NCI-H1105 treated with DMSO at 0.1 percent for 48 hours (cell line): Measurements from ENCODE around the gene ATP13A2.

Source experiments
- DNase-seq: peaks from one replicate; lab custom pipeline; 2025; lab: John Stamatoyannopoulos, UW

The ATP13A2 gene

DNA sequence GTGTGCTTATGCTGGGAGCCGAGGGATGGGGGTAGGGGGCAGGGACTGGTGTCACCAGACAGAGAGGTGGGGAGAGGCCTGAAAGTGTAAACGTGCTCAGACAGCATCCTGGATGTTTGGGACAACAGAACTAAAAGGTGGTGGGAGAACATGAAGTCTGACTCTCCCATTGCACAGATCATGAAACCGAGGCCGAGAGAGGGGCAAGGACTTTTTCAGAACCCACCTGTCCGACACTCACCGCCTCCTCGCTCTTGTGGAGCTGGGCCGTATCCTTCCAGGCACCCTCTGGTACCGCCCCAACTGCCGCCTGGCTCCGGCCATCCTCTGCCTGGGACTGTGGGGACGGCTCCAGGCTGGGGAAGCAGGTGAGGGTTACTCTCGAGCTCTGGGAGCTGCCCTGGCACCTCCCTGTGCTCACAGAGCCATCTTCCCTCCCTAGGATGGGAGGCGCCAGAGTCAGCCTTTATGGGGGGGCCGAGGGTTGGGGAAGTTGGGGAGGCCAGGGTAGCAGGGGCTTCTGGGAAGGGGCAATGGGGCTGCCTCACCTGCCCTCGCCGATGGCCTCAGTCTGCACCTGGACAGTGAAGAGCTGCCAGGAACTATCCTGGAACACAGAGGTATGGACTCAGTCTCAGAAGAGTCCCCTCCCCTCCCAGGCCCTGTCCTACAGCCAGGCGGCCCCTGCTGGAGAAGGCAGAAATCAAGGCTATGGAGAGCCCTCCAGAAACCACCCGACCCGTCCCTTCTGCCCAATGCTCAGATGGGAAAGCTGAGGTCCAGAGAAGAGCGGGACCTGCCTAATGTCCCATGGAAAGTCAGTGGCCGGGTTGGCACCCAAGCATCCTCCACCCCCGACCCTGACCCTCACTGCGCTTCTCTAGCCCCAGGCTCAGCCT is 7.0 kb downstream of the ATP13A2 start:
- DNase-seq = no peak

DNA sequence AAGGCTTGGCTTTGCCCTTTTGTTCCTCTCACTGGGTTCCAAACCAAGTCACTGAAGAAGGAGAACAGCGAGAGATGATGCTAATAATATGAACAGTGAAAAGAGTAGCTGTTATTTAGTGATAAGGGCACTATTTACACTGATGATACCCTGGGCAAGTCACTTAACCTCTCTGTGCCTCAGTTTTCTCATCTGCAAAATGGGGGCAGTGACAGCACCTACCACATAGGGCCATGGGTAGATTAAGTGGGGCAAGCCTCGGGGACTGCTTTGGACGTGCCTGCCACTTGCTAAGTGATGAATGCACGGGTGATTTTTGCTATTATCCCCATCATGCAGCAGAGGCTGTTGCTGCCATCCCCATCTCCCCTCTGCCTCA is 9.2 kb downstream of the ATP13A2 start:
- no peak for DNase-seq

DNA sequence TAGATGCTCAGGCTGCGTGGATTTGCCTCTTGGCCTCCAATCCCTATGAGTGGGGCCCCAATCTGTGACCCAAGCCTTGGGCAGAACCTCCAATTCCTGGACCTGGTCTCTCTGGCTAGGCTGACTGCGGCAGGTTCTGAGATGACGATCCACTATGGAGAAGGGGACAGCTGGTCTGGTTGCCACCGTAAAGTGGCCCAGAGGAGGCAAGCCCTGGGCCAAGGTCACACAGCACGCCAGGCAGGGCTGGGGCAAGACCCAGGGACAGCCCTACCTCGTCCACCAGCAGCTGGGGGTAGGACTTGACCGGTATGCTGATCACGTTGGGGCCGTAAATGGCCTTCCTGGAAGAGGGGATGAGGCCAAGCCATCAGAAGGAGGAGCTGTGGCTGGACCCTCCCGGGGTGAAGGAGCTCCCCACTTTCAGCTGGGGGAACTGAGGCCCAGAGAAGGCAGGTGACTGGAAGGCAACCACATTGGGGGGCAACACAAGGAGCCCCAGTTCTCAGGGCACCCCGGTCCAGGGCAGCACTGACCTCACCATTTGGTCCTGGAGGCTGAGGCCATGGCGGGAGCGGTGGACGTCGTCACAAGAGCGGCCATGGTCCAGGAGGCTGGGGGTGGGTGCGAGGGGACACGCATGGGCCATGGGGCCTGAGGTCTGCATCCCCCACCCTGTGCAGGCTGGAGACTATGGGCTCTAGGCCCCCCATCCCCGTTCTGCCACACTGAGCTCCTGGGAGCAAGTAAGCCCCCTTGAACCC is 9.8 kb downstream of the ATP13A2 start:
- no peak for DNase-seq

DNA sequence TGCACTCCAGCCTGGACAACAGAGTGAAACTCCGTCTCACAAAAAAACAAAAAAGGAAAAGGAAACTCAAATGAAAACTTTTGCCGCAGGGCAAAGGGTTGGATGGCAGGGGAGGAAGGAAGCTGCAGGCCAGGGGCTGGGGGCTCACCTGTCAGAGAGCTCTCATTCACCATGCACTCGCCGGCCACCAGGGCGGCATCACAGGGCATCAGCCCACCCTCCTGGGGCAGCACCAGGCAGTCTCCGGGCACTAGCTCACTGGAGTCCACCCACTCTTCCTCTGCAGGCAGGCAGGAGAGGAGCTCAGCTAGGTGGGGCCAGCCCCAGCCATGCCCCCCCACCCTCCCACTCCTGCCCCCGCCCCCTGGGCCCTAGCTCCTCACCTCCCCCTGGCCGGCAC is 11.9 kb downstream of the ATP13A2 start:
- DNase-seq = no peak

DNA sequence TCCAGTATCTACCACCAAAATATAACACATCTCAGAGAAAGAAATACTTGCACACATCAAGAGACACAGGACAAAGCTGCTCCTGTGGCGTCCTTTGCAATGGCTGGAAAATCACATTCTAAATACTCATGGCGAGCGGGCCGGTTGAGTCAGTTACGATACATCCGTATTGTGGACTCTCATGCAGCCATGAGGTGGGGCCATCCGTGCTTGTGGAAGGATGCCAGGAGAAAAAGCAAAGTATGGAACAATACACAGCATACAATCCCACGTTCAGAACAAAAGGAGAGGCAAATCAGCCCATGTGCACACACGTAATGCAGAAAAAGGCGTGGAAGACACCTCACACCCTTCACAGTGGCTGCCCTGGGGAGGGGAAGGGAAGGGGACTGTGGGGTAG is 13.1 kb downstream of the ATP13A2 start:
- no peak for DNase-seq

DNA sequence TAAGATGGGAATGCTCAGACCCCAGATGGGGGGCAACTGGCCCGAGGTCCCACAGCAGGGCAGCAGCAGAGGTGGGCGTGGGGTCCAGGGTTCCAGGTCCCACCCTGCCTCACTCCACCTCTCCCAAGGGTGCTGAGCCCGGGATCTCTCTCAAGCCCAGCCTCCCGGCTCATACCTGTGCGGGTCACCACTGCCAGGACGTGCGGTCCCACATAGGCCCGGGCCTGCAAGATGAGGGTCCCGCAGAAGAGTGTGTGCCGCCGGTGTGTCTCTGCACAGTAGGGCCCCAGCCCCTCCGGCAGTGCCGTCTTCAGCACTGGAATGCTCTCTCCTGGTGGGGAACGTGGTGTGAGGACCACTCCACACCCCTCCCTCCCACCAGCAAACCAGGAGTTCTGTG is 14.9 kb downstream of the ATP13A2 start:
- no peak for DNase-seq

DNA sequence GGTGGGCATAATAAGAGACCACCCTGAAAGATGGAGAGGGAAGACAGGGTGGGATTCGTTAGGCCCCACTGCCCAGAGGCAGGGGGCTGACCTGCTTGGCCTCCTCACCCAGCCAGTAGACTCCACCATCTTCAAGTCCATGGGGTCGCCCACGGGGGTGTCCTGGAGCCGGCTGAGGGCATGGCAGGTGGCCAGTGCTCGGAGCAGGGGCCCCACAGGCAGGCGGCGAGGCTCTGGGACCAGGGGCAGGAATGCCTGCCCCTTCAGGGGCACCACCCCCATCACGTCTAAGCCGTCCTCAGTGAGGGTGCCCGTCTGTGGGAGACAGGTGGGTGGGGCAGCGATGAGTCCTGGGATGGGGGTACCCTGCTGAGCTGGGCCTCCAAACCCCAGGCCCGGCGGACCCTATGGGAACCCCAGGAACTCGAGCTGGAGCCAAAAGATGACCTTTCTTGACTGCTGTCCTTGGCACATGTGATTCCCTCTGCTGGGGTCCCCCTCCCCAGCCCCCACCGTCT is 18.1 kb downstream of the ATP13A2 start:
- DNase-seq = no peak

DNA sequence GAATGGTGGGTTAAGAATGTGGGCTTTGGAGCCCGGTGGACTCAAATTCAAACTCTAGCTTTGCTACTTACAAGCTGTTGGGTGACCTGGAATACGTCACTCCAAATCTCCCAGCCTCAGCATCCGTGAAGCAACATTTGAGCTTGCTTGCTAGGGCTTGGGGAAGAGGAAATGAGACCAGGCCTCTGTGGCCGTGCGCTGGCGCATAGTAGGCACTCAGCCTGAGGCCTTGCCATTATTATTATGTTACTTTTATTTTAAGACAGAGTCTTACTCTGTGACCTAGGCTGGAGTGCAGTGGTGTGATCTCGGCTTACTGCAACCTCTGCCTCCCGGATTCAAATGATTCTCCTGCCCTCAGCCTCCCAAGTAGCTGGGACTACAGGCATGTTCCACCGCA is 19.1 kb downstream of the ATP13A2 start:
- no peak for DNase-seq

DNA sequence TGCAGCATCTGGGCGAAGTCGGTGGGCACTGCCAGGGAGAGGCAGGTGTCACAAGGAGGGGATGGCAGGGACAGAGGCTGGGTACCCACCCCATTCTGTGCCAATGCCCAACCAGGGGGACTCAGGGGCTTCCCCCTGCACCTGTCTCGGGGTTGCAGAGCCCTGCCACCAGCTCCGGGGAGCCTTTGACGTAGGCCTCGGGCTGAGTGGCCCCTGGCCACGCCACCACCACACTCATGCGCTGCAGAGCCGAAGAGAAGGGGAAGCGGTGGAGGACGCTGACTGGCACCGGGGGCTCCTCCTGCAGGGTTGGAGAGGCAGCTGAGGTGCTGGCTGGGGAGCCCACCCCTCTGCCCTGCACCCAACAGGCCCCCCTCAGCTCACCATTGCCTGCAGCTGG is 19.6 kb downstream of the ATP13A2 start:
- no peak for DNase-seq

DNA sequence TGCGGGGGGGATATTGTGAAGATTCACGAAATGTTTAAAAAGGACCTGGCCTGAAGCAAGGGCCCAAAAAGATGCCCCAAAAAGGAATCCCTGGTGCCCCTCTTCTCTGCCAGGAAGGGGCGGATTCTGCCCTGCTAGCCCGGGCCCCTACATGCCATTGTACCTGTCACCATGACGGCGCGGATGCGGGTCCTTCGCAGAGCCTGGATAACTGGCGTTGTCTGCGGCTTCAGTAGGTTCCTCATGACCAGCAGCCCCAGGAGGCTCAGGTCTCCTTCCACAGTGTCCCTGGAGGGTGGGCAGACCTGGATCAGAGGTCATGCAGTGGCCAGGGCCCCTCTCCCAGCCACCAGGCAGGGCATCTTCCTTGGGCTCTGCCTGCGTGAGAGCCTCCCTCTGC is 20.2 kb downstream of the ATP13A2 start:
- no peak for DNase-seq

DNA sequence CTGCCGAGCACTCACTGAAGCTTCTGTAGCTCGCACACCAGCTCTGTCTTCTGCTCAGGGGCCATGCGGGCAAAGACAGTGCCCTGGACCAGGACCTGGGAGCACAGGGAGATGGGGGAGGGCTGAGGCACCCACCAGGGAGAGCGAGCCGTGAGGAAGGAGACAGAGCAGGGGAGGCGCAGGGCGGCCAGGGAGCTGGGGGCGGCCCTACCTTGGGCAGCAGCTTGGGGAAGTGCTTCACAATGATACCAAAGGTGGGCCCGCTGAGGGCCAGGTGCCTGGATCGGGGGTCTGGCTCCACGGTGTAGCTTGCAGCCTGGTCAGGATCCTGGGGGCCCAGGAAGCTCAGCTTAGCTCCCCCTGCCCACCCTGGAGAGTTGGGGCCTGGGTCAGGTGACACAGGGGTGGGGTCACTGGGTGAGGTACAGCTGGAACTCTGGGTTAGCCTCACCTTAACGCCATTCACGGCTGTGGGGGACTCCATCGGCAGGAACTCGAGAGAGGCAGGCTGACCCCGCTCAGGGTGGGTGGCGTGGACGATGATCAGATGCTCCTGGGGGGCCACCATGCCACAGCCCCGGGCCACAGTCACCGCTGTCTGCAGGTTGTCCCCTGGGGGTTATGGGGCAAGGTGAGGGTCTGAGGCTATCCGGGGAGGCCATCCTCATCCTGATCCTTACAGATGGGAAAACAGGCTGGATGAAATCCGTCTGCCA is 21.9 kb downstream of the ATP13A2 start:
- no peak for DNase-seq

DNA sequence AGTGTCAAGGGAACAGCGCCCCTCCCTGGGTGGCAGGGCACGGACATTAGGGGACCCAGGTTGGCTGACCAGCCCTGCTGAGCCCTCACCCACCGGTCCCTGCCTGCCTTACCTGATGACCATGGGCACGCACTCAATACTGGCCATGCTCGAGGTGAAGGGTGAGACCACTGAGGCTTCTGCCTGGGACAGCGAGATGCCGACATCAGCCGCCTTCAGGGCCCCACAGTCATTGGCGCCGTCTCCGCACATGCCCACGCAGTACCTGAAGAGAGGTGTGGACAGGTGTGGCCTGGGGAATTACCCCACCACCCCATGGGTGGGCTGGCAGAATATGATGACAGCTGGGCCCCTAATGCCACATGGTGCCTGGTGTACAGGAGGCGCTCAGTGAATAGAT is 23.5 kb downstream of the ATP13A2 start:
- DNase-seq = no peak

DNA sequence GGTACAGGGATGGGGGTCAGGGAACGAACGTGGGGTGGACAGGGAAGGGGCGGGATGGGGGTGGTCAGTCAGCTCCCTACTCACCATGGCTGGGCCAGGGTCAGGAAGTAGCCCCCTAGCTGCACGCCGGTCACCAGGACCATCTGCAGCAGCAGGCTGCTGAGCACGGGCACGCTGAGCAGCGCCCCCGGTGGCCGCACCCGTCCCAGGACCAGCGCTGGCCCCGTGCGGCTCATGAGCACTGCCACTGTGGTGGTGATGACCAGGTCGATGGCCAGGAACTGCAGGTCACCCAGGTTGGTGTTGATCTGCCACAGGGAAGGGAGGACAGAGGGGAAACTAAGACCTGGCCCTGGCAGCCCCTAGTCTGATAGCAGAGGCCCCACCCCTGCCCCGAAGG is 24.8 kb downstream of the ATP13A2 start:
- no peak for DNase-seq

DNA sequence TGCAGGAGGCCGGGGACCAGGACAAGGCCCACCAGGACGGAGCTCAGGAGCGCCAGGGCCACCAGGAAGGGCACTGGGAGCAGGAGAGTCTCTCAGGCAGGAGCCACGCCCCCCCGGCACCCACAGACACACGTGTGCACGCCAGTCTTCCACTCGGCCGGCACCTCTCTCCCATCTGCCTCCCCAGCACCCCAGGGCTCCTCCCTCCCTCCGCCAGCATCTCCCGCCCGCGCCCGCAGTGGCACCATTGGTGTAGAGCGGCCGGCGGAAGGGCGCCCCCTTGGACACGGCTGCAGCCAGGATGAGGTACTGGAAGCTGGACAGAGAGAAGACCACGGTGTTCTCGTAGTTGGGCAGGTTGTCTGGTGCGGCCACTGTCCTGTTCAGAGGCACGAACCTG is 25.2 kb downstream of the ATP13A2 start:
- no peak for DNase-seq

DNA sequence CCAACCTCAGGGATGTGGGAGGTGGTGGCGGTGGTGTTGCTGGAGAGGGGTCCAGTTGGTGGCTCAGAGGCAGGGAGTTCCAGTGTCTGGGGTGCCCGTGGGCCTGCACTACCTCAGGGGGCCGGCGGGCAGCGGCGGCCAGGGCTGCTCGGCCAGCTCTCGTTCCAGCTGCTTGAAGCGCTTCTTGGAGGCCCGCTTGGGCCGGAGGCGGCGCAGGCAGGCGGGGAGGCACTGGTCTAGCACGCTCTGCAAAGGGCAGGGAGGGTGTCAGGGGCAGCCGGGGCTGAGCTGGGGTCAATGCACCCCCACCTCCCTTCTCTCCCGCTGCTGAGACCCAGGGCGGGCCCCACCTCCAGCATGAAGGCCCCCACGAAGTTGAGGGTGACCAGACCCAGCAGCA is 25.6 kb downstream of the ATP13A2 start:
- DNase-seq = no peak

DNA sequence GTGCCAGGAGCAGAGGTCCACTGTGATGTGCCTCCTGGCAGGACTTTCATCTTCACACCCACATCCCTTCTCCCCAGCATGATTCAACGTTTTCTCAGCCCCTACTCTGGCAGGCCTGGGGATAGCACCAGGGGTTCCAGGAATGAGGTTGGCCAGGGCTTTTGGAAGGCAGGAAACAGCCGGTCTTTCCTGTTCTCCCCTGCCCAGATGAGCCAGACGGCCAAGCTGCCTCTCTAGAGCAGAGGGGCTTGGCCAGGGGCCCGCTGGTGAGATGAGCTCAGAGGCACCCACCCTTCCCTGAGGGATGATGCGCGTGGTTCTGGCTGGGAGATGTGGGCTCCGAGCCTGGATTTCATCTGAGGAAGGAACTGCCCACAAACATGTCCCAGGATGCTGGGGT is 27.0 kb downstream of the ATP13A2 start:
- no peak for DNase-seq

DNA sequence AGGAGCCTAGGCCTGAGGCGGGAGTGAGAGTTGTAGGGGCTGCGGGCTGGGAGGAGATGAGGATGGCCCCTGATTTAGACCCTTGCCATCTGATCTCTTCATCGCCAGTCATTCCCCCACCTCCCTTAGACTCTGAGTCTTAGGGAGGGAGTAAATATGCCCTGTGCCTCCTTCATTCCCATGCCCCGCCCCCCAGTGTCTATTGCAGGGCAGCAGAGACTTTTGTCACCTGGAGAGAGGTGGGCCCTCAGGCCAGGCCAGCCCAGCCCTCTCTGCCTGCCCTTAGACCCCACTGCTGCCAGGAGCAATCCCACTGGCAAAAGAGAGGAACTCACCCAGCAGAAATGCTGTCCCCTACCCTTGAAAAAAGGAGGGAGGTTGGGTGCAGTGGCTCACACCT is 28.1 kb downstream of the ATP13A2 start:
- no peak for DNase-seq

DNA sequence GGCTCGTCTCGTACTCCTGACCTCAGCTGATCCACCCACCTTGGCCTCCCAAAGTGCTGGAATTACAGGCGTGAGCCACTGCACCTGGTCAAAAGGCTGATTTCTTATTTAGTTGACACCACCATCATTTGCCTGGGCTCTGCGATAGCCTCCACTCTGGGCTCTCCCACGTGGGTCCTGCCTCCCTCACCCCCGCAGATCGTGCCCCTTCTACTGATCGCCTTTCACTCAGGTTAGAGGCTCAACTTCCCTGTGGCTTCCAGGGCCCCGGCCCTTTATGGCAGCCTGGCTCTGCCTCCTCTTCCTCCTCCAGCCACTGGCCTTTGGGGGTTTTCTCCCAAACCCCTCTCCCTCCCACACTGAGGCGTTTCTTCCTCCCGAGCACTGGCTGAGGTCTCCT is 28.8 kb downstream of the ATP13A2 start:
- DNase-seq = no peak

DNA sequence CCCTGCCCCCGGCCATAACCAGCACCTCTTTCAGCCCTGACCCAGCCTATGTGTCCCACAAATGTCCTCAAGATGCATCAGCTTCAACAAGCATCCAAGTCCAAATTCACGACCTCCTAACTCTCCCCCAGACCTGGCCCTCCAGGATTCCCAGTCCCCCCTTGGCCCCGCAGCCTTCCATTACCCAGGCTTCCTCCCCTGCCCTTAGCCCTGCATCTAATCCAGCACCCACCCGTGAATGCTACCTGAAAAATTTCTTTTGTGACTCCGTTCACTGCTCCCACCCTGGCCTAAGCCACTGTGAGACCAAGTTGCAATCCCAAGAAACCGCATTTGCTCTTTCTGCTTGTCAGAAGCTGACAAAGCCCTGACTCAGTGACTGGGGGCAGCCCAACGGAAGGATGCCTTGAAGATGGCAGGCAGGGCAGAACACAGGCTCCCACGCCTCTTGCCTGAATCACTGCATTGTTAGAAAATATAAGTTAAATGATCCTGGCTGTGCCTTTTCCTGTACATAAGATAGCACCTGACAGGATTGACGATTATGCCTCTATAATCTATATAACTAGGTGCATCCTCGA is 30.4 kb downstream of the ATP13A2 start:
- DNase-seq = no peak

DNA sequence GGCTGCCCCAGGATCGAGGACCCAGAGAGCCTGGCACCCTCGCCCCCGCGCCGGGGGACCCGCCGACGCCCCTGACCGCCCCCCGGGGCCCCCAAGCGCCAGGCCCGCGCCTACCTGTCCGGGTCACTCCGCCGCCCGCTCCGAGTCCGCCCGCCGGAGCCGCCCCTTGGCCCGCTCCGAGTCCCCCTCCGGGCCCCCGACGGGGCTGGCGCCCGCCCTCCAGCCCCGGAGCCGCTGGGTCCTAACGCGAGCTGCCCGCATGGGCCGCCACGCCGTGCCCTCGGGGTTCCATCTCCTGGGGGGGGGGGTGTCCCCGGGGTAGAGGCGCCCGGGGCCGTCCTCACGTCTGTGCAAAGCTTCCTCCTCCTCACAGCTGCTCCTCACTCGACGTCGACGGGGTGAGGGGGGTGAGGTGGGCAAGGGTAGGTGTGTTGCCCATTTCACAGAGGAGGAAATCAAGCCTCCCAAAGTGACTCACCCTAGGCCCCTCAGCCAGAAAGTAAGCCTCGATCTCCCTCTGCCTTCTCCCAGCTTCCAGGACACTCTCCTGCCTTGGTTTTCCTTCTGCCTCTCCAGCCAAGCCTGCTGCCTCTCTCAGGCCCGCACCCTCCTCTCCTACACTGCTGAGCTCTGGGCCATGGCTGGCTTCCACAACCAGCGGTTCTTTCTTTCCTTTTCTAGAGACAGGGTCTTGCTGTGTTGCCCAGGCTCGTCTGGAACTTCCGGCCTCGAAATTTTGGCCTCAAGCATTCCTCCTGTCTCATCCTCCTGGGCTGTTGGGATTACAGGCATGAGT is 31.1 kb downstream of the ATP13A2 start, which contains the start of gene MFAP2:
Gene MFAP2, minus strand, starts transcription at position 148 of the 796 bp plus-strand sequence. CDS start 2,347 bp downstream, outside the sequence.
- peak; percentile 23 for DNase-seq
